CD14-positive monocyte (primary cell): ENCODE measurements around the gene ERLIN1. TPM values are rescaled to one million over a fixed set of nuclear protein-coding genes. Genes with fewer than 3 reads are reported as not detected.

Source experiments
- DNase-seq, 3 donors: peaks; one replicate each; pipeline ENCODE4 v3.0.0-alpha.2; 2011 to 2022
- H2AFZ ChIP-seq: 2 replicates; pipeline ENCODE4 v1.6.0; 2012; ENCODE audit warnings: mild to moderate bottlenecking, low read depth, low read length, inconsistent platforms; ENCODE audit not compliant: insufficient read depth, poor library complexity, severe bottlenecking
- H3K27ac ChIP-seq, 2 donors: 1 replicate in 1 of 2; 2 replicates in 1 of 2; pipeline ENCODE4 v1.5.1; 2012 to 2013; ENCODE audit warnings: low read length in 2 of 2, control low read depth in 1 of 2, inconsistent platforms in 1 of 2, low read depth in 1 of 2, mild to moderate bottlenecking in 1 of 2
- H3K27me3 ChIP-seq, 2 donors: one replicate each; pipeline versions ENCODE4 v1.6.0 to v1.6.1; 2011 to 2013; ENCODE audit warnings: low read length in 2 of 2; ENCODE audit not compliant: control insufficient read depth in 2 of 2, insufficient read depth in 2 of 2
- H3K36me3 ChIP-seq, 2 donors: replicated peaks in 1 of 2; 1 replicate in 1 of 2; 2 replicates in 1 of 2; pipeline versions ENCODE4 v1.5.1 to v1.6.1; 2012 to 2013; ENCODE audit warnings: low read length in 2 of 2, control low read depth in 1 of 2, inconsistent platforms in 1 of 2, mild to moderate bottlenecking in 1 of 2; ENCODE audit not compliant: insufficient read depth in 2 of 2, control insufficient read depth in 1 of 2
- H3K4me1 ChIP-seq, 2 donors: 1 replicate in 1 of 2; 2 replicates in 1 of 2; pipeline versions ENCODE4 v1.5.1 to v1.6.1; 2012 to 2013; ENCODE audit warnings: low read length in 2 of 2, control low read depth in 1 of 2, inconsistent platforms in 1 of 2, mild to moderate bottlenecking in 1 of 2, moderate library complexity in 1 of 2; ENCODE audit not compliant: insufficient read depth in 2 of 2, control insufficient read depth in 1 of 2
- H3K4me2 ChIP-seq: replicated peaks from 2 replicates; pipeline ENCODE3; 2012; ENCODE audit warnings: low read length, moderate library complexity, mild to moderate bottlenecking; ENCODE audit not compliant: poor library complexity, severe bottlenecking; ENCODE audit errors: extremely low read depth
- H3K4me3 ChIP-seq, 3 experiments: fragments of 200-600 bp in 1 of 3; sonication (generic) in 1 of 3; replicated peaks in 1 of 3; 1 replicate in 2 of 3; 2 replicates in 1 of 3; pipeline ENCODE4 v1.5.1; 2011 to 2013; ENCODE audit warnings: low read length in 3 of 3, mild to moderate bottlenecking in 3 of 3, control low read depth in 2 of 3, low read depth in 2 of 3, inconsistent platforms in 1 of 3, moderate library complexity in 1 of 3
- H3K79me2 ChIP-seq: 2 replicates; pipeline ENCODE4 v1.6.0; 2012; ENCODE audit warnings: mild to moderate bottlenecking, control low read depth, inconsistent platforms, low read length, moderate library complexity; ENCODE audit not compliant: insufficient read depth
- H3K9ac ChIP-seq: 2 replicates; pipeline ENCODE4 v1.6.0; 2017; ENCODE audit warnings: low read length, mild to moderate bottlenecking; ENCODE audit not compliant: insufficient read depth, poor library complexity, severe bottlenecking
- H3K9me3 ChIP-seq, 2 donors: replicated peaks in 1 of 2; 1 replicate in 1 of 2; 2 replicates in 1 of 2; pipeline versions ENCODE4 v1.5.1 to v1.6.1; 2012 to 2013; ENCODE audit warnings: low read length in 2 of 2, control low read depth in 1 of 2; ENCODE audit not compliant: control insufficient read depth in 1 of 2, insufficient read depth in 1 of 2
- H4K20me1 ChIP-seq: 2 replicates; pipeline ENCODE4 v1.6.0; 2012; ENCODE audit warnings: mild to moderate bottlenecking, low read length, control low read depth, moderate library complexity; ENCODE audit not compliant: insufficient read depth
- H3K27ac Mint-ChIP-seq, 7 donors: one replicate each; pipeline ENCODE4 v1.8.0; 2020; ENCODE audit warnings: mild to moderate bottlenecking in 7 of 7, mixed read lengths in 7 of 7, moderate library complexity in 6 of 7, inconsistent platforms in 2 of 7
- H3K27me3 Mint-ChIP-seq, 3 donors: one replicate each; pipeline ENCODE4 v1.8.0; 2021 to 2022; ENCODE audit warnings: low read depth in 3 of 3, mild to moderate bottlenecking in 3 of 3, mixed read lengths in 3 of 3, moderate library complexity in 3 of 3, inconsistent platforms in 1 of 3
- H3K36me3 Mint-ChIP-seq, 2 donors: one replicate each; pipeline ENCODE4 v1.8.0; 2020; ENCODE audit warnings: mixed read lengths in 2 of 2, inconsistent platforms in 1 of 2, mild to moderate bottlenecking in 1 of 2
- H3K4me1 Mint-ChIP-seq: one replicate; pipeline ENCODE4 v1.8.0; 2020; ENCODE audit warnings: mild to moderate bottlenecking, mixed read lengths
- H3K4me3 Mint-ChIP-seq, 2 donors: one replicate each; pipeline ENCODE4 v1.8.0; 2020; ENCODE audit warnings: mild to moderate bottlenecking in 2 of 2, mixed read lengths in 2 of 2, moderate library complexity in 1 of 2
- H3K9me3 Mint-ChIP-seq, 7 donors: one replicate each; pipeline ENCODE4 v1.8.0; 2020 to 2022; ENCODE audit warnings: mixed read lengths in 7 of 7, mild to moderate bottlenecking in 6 of 7, moderate library complexity in 6 of 7, inconsistent platforms in 2 of 7
- CTCF ChIP-seq: fragments of 200-600 bp; IDR thresholded peaks from one replicate; pipeline ENCODE4 v1.8.0; 2022; ENCODE audit warnings: antibody characterized with exemption, mild to moderate bottlenecking
- WGBS: methylation state at CpG from one replicate; pipeline ENCODE4 v1.1.5; 2013; ENCODE audit warnings: missing lambda C conversion rate; ENCODE audit not compliant: insufficient coverage; 5-methylcytosine and 5-hydroxymethylcytosine counted together
- intact Hi-C, 2 donors: fragments of 100-400 bp; cut with micrococcal nuclease; formaldehyde crosslinking; loops; one replicate each; pipeline versions ENCODE4 v1.15.0 to v1.15.1; 2023
- polyA plus RNA-seq, 3 donors: library from polyadenylated mRNA; depleted of rRNA in 1 of 3; unstranded in 2 of 3; stranded (reverse) in 1 of 3; fragments of 300-500 nt in 2 of 3; fragments of >200 nt in 1 of 3; fragmentation: Illumina TruSeq in 2 of 3; gene quantifications; 1 replicate in 2 of 3; 2 replicates in 1 of 3; pipeline ENCODE4 v1.2.3, GENCODE V29; 2012 to 2021

The ERLIN1 gene
- polyA plus RNA-seq, 3 donors = 14.5 to 31.4 (median 18.7) TPM

GRCh38 chr10:100222529-100222928, 36.7 kb upstream of the ERLIN1 start:
- H3K4me2 ChIP-seq = no peak overlapping the region
- H4K20me1 ChIP-seq = peaks cover 11% of the 10 kb centered on the region
- no peak overlapping the region for H3K4me3 ChIP-seq
- Mint-ChIP-seq H3K4me3 (no peak overlapping the region), H3K36me3 (peaks cover 65 to 76% of the 10 kb centered on the region in 2 donors), H3K4me1 (peaks cover 5% of the 10 kb centered on the region), H3K27ac (no peak overlapping the region), H3K27me3 (no peaks in the 10 kb centered on the region), H3K9me3 (peaks cover 0 to 2% (median 0%) of the 10 kb centered on the region in 7 donors)
- no peak for DNase-seq
- H3K9me3 ChIP-seq = no peaks in the 10 kb centered on the region
- H2AFZ ChIP-seq = no peak overlapping the region
- H3K36me3 ChIP-seq = peaks cover 78 to 95% of the 10 kb centered on the region in 2 donors
- no peaks in the 10 kb centered on the region for H3K4me1 ChIP-seq
- peaks cover 20% of the 10 kb centered on the region for H3K79me2 ChIP-seq
- no peak overlapping the region for H3K9ac ChIP-seq
- H3K27me3 ChIP-seq = no peaks in the 10 kb centered on the region
- WGBS = no CpG with 5 or more reads among the region's 2 CpGs
- intact Hi-C loops = no loop called here
- no peak overlapping the region for H3K27ac ChIP-seq
- TF ChIP-seq CTCF = no peak

- Histone ChIP-seq H3K9ac (no peak overlapping the region), H3K27me3 (no peaks in the 10 kb centered on the region), H3K4me3 (no peak overlapping the region), H3K79me2 (no peaks in the 10 kb centered on the region), H2AFZ (no peak overlapping the region), H3K27ac (no peak overlapping the region), H3K9me3 (no peaks in the 10 kb centered on the region), H3K4me1 (no peaks in the 10 kb centered on the region), H4K20me1 (no peaks in the 10 kb centered on the region), H3K4me2 (no peak overlapping the region), H3K36me3 (peaks cover 90 to 100% of the 10 kb centered on the region in 2 donors)
- Mint-ChIP-seq H3K27ac (no peak overlapping the region), H3K4me3 (no peak overlapping the region), H3K36me3 (peaks cover 85 to 99% of the 10 kb centered on the region in 2 donors), H3K4me1 (no peaks in the 10 kb centered on the region), H3K27me3 (no peaks in the 10 kb centered on the region), H3K9me3 (no peaks in the 10 kb centered on the region)
- DNase-seq = no peak
- no peak for TF ChIP-seq CTCF
- intact Hi-C loops = no loop called here
- 100% methylated on average over 2 of the region's 2 CpGs for WGBS
Measured at GRCh38 chr10:100216006-100216405, 30.2 kb upstream of the ERLIN1 start.
